Lower lobe of right lung (tissue), 2 donors: ENCODE results near the gene ITGB5. TPM values are rescaled to one million over a fixed set of nuclear protein-coding genes. Genes with fewer than 3 reads are reported as not detected.

Experiments
- ATAC-seq, 2 donors: fragments of 200-7000 bp; cut with Tn5 transposase; one replicate each; pipeline ENCODE4 v1.9.1; 2020 to 2022; ENCODE audit warnings: mild to moderate bottlenecking in 2 of 2, moderate library complexity in 2 of 2
- DNase-seq: peaks from one replicate; pipeline ENCODE4 v3.0.0-alpha.2; 2020
- H3K27ac ChIP-seq: fragments of 200-600 bp; one replicate; pipeline ENCODE4 v1.8.0; 2022
- H3K27me3 ChIP-seq: fragments of 200-600 bp; one replicate; pipeline ENCODE4 v1.8.0; 2022; ENCODE audit warnings: low read depth
- H3K36me3 ChIP-seq: fragments of 200-600 bp; one replicate; pipeline ENCODE4 v1.8.0; 2022; ENCODE audit warnings: mild to moderate bottlenecking
- H3K4me1 ChIP-seq: fragments of 200-600 bp; one replicate; pipeline ENCODE4 v1.8.0; 2022
- H3K4me3 ChIP-seq: fragments of 200-600 bp; one replicate; pipeline ENCODE4 v1.8.0; 2022; ENCODE audit warnings: mild to moderate bottlenecking
- H3K9me3 ChIP-seq: fragments of 200-600 bp; one replicate; pipeline ENCODE4 v1.8.0; 2022
- CTCF ChIP-seq: fragments of 200-600 bp; IDR thresholded peaks from one replicate; pipeline ENCODE4 v1.8.0; 2022; ENCODE audit warnings: antibody characterized with exemption, mild to moderate bottlenecking
- intact Hi-C: fragments of 100-400 bp; cut with DNase I; formaldehyde crosslinking; loops from one replicate; pipeline ENCODE4 v1.11.0; 2022
- total RNA-seq: library from RNA; stranded (reverse); fragmentation: NEBNext Ultra II Directional; extraction: Animal tissue kit (Norgen Biotek cat#: 25700); gene quantifications from one replicate; pipeline ENCODE4 v1.2.1, GENCODE V29; 2021
- donor health status: DM: no; HTN: yes; CAD: no; lungs with severe emphysema.

The ITGB5 gene
- total RNA-seq, 1 donor from 2014 or later: 93.1 TPM

- H3K27me3 ChIP-seq: no peaks in the 10 kb centered on the region
- intact Hi-C loops: no loop called here
- no peaks in the 10 kb centered on the region for H3K36me3 ChIP-seq
- H3K4me1 ChIP-seq: peaks cover 36% of the 10 kb centered on the region
- ATAC-seq: no peak
- TF ChIP-seq CTCF: no peak
- peak overlapping the region; percentile 82 for H3K27ac ChIP-seq
- H3K9me3 ChIP-seq: no peaks in the 10 kb centered on the region
- H3K4me3 ChIP-seq: no peak overlapping the region
- DNase-seq: no peak
These were observed 108.0 kb downstream of the ITGB5 start for GRCh38 chr3:124779116-124779515.

DNA sequence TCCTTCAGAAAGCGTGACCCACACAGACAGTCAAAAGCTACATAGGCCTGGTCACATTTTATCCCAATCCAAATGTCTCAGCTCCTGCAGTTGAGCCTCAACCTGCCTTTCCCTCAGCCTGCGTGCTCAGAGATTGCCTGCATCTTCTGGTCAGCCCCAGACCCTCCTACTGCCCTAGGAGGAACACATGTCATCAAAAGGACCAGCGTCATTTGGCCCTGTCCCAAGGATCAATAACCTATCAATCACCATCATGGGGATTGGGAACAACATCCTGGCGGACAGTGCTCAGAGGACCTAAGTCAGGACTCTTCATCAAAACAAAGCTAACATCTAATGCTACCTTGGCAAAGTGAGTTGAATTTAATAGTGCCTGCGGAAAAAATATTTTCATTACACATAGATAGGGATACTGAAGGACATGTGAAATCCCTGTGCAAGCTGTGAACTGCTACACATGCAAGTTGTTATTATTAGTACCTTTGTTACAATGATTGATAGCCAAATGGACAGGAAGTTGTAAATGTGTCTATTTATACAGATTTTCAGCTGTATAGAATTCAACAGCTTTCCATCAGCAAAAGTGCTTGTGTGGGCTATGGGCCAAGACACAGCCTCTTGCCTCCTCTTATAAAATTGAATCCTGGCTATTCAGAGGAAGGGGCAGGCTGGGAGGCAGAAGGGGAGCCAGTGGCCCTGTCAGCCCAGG, 109.2 kb downstream of the ITGB5 start:
- DNase-seq: no peak
- no peak overlapping the region for H3K4me3 ChIP-seq
- no peak for ATAC-seq
- TF ChIP-seq CTCF: no peak
- H3K4me1 ChIP-seq: peaks cover 48% of the 10 kb centered on the region
- H3K9me3 ChIP-seq: no peaks in the 10 kb centered on the region
- intact Hi-C loops: no loop called here
- H3K27me3 ChIP-seq: no peaks in the 10 kb centered on the region
- H3K36me3 ChIP-seq: peaks cover 5% of the 10 kb centered on the region
- H3K27ac ChIP-seq: no peak overlapping the region

GRCh38 chr3:124776856-124777255, 110.3 kb downstream of the ITGB5 start:
- Histone ChIP-seq H3K4me1 (peaks cover 53% of the 10 kb centered on the region), H3K27ac (no peak overlapping the region)

DNA sequence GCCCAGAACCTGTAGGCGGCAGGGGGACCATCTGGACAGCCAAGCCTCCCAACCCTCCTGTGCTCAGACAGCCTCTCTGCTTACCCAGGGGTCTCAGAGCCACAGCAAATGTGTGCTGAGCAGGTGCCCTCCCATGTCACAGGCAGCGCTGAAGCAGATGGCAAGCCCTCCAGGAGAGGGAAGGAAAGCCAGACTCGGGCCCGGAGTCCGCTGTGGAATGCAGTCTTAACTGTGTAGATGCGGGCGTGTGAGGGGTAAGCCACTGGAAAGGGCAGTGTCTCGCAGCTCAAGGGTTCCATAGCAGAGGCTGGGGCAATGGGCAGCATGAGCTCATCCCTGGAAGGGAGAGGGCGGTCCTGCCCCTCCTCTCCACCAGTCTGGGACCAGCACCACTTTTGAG, 111.3 kb downstream of the ITGB5 start:
- no peak overlapping the region for H3K4me3 ChIP-seq
- peaks cover 53% of the 10 kb centered on the region for H3K4me1 ChIP-seq
- H3K9me3 ChIP-seq: no peaks in the 10 kb centered on the region
- intact Hi-C loops: no loop called here
- no peaks in the 10 kb centered on the region for H3K27me3 ChIP-seq
- peaks cover 5% of the 10 kb centered on the region for H3K36me3 ChIP-seq
- H3K27ac ChIP-seq: no peak overlapping the region
- no peak for ATAC-seq
- no peak for TF ChIP-seq CTCF
- DNase-seq: no peak

More at GRCh38 chr3:124776856-124777255, 110.3 kb downstream of the ITGB5 start:
- no peaks in the 10 kb centered on the region for H3K27me3 ChIP-seq
- H3K4me3 ChIP-seq: no peak overlapping the region
- peaks cover 5% of the 10 kb centered on the region for H3K36me3 ChIP-seq
- TF ChIP-seq CTCF: no peak
- no peaks in the 10 kb centered on the region for H3K9me3 ChIP-seq
- ATAC-seq (no peak), DNase-seq (no peak)
- intact Hi-C loops: no loop called here

DNA sequence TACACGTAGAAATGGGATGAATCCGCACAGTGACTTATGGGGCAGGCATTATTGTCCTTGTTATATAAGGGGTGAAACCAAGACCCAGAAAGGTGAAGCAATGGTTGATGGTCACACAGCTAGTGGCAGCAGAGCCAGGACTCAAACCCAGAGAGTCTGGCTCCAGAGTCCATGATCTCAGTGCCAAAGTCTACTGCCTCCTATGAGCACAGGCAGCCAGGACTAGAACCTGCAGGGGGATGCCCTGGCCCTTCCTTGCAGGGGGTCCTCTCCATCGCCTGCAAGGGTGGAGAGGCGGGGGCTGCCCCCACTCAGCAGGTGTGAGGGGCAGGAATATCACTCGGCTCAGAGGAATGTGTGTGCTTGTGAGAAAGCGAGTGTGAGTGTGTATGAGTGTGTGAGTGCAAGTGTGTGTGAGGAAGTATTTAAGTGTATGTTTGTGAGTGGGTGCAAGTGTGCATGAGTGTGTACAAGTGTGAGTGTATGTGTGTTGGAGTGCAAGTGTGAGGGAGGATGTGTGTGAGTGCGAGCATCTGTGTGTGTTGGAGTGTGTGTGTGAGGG, 112.2 kb downstream of the ITGB5 start:
- no peak overlapping the region for H3K4me3 ChIP-seq
- ATAC-seq (no peak), DNase-seq (no peak)
- H3K27ac ChIP-seq: peak overlapping the region; percentile 26
- H3K36me3 ChIP-seq: peaks cover 5% of the 10 kb centered on the region
- intact Hi-C loops: loop anchor here (5.0 kb wide), 1 partner anchor 122 kb away; no protein-coding TSS in a partner anchor
- H3K4me1 ChIP-seq: peaks cover 54% of the 10 kb centered on the region
- TF ChIP-seq CTCF: no peak
- H3K9me3 ChIP-seq: no peaks in the 10 kb centered on the region
- H3K27me3 ChIP-seq: no peaks in the 10 kb centered on the region
